Brain microvascular endothelial cell (primary cell): Measurements from ENCODE around the gene BTG4.
A peak's percentile ranks its signal among the peaks of the same experiment; 100 is the strongest.

Experiments
- DNase-seq: peaks from one replicate; pipeline ENCODE4 v3.0.0-alpha.2; 2020
- H3K27ac ChIP-seq: fragments of 250-450 bp; sonication (Bioruptor Pico); 2 replicates; pipeline ENCODE4 v1.5.1; 2020; ENCODE audit warnings: mild to moderate bottlenecking, moderate library complexity
- H3K27me3 ChIP-seq: fragments of 250-450 bp; sonication (Bioruptor Pico); replicated peaks from 2 replicates; pipeline ENCODE4 v1.5.1; 2020; ENCODE audit warnings: mild to moderate bottlenecking
- H3K36me3 ChIP-seq: fragments of 250-450 bp; sonication (Bioruptor Pico); replicated peaks from 2 replicates; pipeline ENCODE4 v1.5.1; 2020; ENCODE audit warnings: mild to moderate bottlenecking
- H3K4me3 ChIP-seq: 2 replicates; pipeline ENCODE4 v1.5.1; 2011; ENCODE audit warnings: low read depth, mild to moderate bottlenecking, control low read depth, low read length, moderate library complexity
- CTCF ChIP-seq: IDR thresholded peaks from 2 replicates; pipeline ENCODE4 v1.5.1; 2011; ENCODE audit warnings: low read depth, mild to moderate bottlenecking, moderate library complexity, low read length, control low read depth, inconsistent platforms; ENCODE audit errors: missing control alignments
- in situ Hi-C: cut with HindIII; loops from 2 replicates; pipeline ENCODE4 v1.10.0; 2017; ENCODE audit warnings: low sequenced_read_pairs, low pct_ligation_motif_present

BTG4 gene

GRCh38 chr11:111520560-111520959 lies 8.4 kb upstream of the BTG4 start:
- no peak for TF ChIP-seq CTCF
- no peak overlapping the region for H3K4me3 ChIP-seq
- H3K36me3 ChIP-seq = no peaks in the 10 kb centered on the region
- DNase-seq = peak; percentile 47
- H3K27me3 ChIP-seq = no peaks in the 10 kb centered on the region
- H3K27ac ChIP-seq = peak overlapping the region; percentile 41
- in situ Hi-C loops = no loop called here

- no peak overlapping the region for H3K27ac ChIP-seq
- in situ Hi-C loops = no loop called here
- no peak for TF ChIP-seq CTCF
- H3K27me3 ChIP-seq = no peaks in the 10 kb centered on the region
- no peak overlapping the region for H3K4me3 ChIP-seq
- DNase-seq = no peak
- no peaks in the 10 kb centered on the region for H3K36me3 ChIP-seq
Observed at GRCh38 chr11:111518668-111519067, 6.5 kb upstream of the BTG4 start.

GRCh38 chr11:111515591-111515990 lies 3.4 kb upstream of the BTG4 start:
- no peak overlapping the region for H3K4me3 ChIP-seq
- DNase-seq = no peak
- in situ Hi-C loops = no loop called here
- TF ChIP-seq CTCF = no peak
- H3K27me3 ChIP-seq = no peaks in the 10 kb centered on the region
- H3K36me3 ChIP-seq = no peaks in the 10 kb centered on the region
- H3K27ac ChIP-seq = no peak overlapping the region

- no peak within 1 kb of the TSS for H3K27ac ChIP-seq
- peak; percentile 53 for TF ChIP-seq CTCF
- peak within 1 kb of the TSS; percentile 54 for H3K4me3 ChIP-seq
- in situ Hi-C loops = no loop called here
- H3K27me3 ChIP-seq = no peaks in the 10 kb centered on the region
- DNase-seq = no peak
- H3K36me3 ChIP-seq = no peaks in the 10 kb centered on the region
Observed at GRCh38 chr11:111514216-111515031, 2.2 kb upstream of the BTG4 start, which contains the start of gene HOATZ. HOATZ (plus strand) TSS chr11:111514778; CDS start chr11:111514785, 7 bp downstream.

GRCh38 chr11:111513240-111513605 lies 1.0 kb upstream of the BTG4 start:
- H3K27me3 ChIP-seq = no peaks in the 10 kb centered on the region
- H3K36me3 ChIP-seq = no peaks in the 10 kb centered on the region
- no peak for DNase-seq
- TF ChIP-seq CTCF = no peak
- H3K4me3 ChIP-seq = peak overlapping the region; percentile 57
- in situ Hi-C loops = no loop called here
- no peak overlapping the region for H3K27ac ChIP-seq

GRCh38 chr11:111510311-111510710 lies 1.9 kb downstream of the BTG4 start:
- no peak overlapping the region for H3K27ac ChIP-seq
- H3K4me3 ChIP-seq = no peak overlapping the region
- DNase-seq = no peak
- H3K36me3 ChIP-seq = no peaks in the 10 kb centered on the region
- in situ Hi-C loops = no loop called here
- H3K27me3 ChIP-seq = no peaks in the 10 kb centered on the region
- no peak for TF ChIP-seq CTCF
